Colonic mucosa (tissue), 4 donors: ENCODE measurements around the gene USHBP1. TPM values are rescaled to one million over a fixed set of nuclear protein-coding genes. Genes with fewer than 3 reads are reported as not detected.

Source experiments
- DNase-seq: peaks from one replicate; pipeline ENCODE4 v3.0.0-alpha.2; 2020
- H3K27ac ChIP-seq: fragments of 200-600 bp; one replicate; pipeline ENCODE4 v1.8.0; 2021
- H3K27me3 ChIP-seq: fragments of 200-600 bp; one replicate; pipeline ENCODE4 v1.8.0; 2021
- H3K36me3 ChIP-seq: fragments of 200-600 bp; one replicate; pipeline ENCODE4 v1.8.0; 2021
- H3K4me1 ChIP-seq: fragments of 200-600 bp; one replicate; pipeline ENCODE4 v1.8.0; 2021; ENCODE audit warnings: mild to moderate bottlenecking
- H3K4me3 ChIP-seq: fragments of 200-600 bp; one replicate; pipeline ENCODE4 v1.8.0; 2021
- H3K9ac ChIP-seq, 2 donors: one replicate each; pipeline ENCODE4 v1.7.0; 2013; ENCODE audit warnings: control low read depth in 2 of 2, low read depth in 2 of 2, low read length in 2 of 2
- H3K9me3 ChIP-seq: fragments of 200-600 bp; one replicate; pipeline ENCODE4 v1.8.0; 2021
- CTCF ChIP-seq: fragments of 200-600 bp; IDR thresholded peaks from one replicate; pipeline ENCODE4 v1.8.0; 2022; ENCODE audit warnings: antibody characterized with exemption, mild to moderate bottlenecking
- intact Hi-C: fragments of 100-400 bp; cut with DNase I; formaldehyde crosslinking; loops from one replicate; pipeline ENCODE4 v1.14.1; 2022
- total RNA-seq, 2 donors: library from RNA; stranded (reverse); fragmentation: NEBNext Ultra II Directional in 1 of 2; extraction: Animal tissue kit (Norgen Biotek cat#: 25700) in 1 of 2; gene quantifications; one replicate each; pipeline ENCODE4 v1.2.1, GENCODE V29; 2021
- donor health status: healthy.
- donor health status: DM: no; HTN: no; CAD: no.
- donor health status: DM: no; HTN: no; CAD: no.

Gene USHBP1
- total RNA-seq, 2 donors from 2014 or later = 1.1 to 1.3 TPM

- intact Hi-C loops = no loop called here
- DNase-seq = no peak
- H3K27me3 ChIP-seq = no peaks in the 10 kb centered on the region
- H3K9ac ChIP-seq = no peak overlapping the region
- H3K4me3 ChIP-seq = no peak overlapping the region
- no peak overlapping the region for H3K27ac ChIP-seq
- no peak for TF ChIP-seq CTCF
- no peaks in the 10 kb centered on the region for H3K9me3 ChIP-seq
- peaks cover 3% of the 10 kb centered on the region for H3K4me1 ChIP-seq
- H3K36me3 ChIP-seq = no peaks in the 10 kb centered on the region
Measured at GRCh38 chr19:17256130-17256529, 8.4 kb downstream of the USHBP1 start.

GRCh38 chr19:17255150-17255621 is 9.4 kb downstream of the USHBP1 start:
- H3K9me3 ChIP-seq = no peaks in the 10 kb centered on the region
- no peak overlapping the region for H3K4me3 ChIP-seq
- H3K36me3 ChIP-seq = no peaks in the 10 kb centered on the region
- H3K27ac ChIP-seq = no peak overlapping the region
- no peaks in the 10 kb centered on the region for H3K27me3 ChIP-seq
- TF ChIP-seq CTCF = no peak
- no peak overlapping the region for H3K9ac ChIP-seq
- no peak for DNase-seq
- no peaks in the 10 kb centered on the region for H3K4me1 ChIP-seq
- intact Hi-C loops = no loop called here

- DNase-seq = no peak
- no peak for TF ChIP-seq CTCF
- no peaks in the 10 kb centered on the region for H3K27me3 ChIP-seq
- intact Hi-C loops = no loop called here
- H3K9me3 ChIP-seq = no peaks in the 10 kb centered on the region
- no peak overlapping the region for H3K4me3 ChIP-seq
- H3K4me1 ChIP-seq = no peaks in the 10 kb centered on the region
- no peak overlapping the region for H3K27ac ChIP-seq
- no peak overlapping the region for H3K9ac ChIP-seq
- no peaks in the 10 kb centered on the region for H3K36me3 ChIP-seq
Measured at GRCh38 chr19:17254636-17255035, 9.9 kb downstream of the USHBP1 start.

DNA sequence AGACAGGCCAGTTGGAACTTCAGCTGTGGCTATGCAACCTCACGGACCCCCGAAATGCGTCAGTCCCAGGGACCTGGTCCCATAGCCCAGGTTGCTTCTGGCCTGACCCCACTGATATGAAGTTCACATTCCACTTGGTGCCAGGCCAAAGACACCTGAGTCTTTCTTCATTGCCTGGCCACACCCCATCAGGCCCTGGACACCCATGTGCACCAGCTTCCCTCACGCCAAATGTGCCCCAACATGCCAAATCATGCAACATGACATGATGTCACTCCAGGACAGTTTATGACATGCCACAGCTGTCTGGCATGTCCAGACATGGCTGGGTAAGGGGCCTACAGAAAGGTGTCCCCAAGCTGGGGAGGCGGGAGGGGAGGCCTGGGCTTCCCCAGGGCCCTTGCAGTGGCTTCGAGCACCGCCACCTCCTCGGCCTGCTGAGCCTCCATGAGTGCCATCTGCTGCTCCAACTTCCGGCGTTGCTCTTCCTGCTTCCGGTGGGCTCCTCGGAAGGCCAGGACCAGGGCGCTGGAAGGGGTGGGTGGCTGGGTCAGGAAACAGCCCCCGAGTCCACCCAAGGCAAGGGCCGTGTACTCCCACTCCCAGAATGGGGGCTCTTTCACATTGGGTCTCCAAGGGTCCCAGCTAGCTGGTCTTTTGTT is 14.5 kb downstream of the USHBP1 start:
- H3K27me3 ChIP-seq = no peaks in the 10 kb centered on the region
- H3K9ac ChIP-seq = peak overlapping the region in 1 of 2 donors; percentile 26
- H3K27ac ChIP-seq = peak overlapping the region; percentile 93
- TF ChIP-seq CTCF = no peak
- no peak overlapping the region for H3K4me3 ChIP-seq
- H3K9me3 ChIP-seq = no peaks in the 10 kb centered on the region
- no peaks in the 10 kb centered on the region for H3K36me3 ChIP-seq
- intact Hi-C loops = no loop called here
- peaks cover 23% of the 10 kb centered on the region for H3K4me1 ChIP-seq
- DNase-seq = no peak

DNA sequence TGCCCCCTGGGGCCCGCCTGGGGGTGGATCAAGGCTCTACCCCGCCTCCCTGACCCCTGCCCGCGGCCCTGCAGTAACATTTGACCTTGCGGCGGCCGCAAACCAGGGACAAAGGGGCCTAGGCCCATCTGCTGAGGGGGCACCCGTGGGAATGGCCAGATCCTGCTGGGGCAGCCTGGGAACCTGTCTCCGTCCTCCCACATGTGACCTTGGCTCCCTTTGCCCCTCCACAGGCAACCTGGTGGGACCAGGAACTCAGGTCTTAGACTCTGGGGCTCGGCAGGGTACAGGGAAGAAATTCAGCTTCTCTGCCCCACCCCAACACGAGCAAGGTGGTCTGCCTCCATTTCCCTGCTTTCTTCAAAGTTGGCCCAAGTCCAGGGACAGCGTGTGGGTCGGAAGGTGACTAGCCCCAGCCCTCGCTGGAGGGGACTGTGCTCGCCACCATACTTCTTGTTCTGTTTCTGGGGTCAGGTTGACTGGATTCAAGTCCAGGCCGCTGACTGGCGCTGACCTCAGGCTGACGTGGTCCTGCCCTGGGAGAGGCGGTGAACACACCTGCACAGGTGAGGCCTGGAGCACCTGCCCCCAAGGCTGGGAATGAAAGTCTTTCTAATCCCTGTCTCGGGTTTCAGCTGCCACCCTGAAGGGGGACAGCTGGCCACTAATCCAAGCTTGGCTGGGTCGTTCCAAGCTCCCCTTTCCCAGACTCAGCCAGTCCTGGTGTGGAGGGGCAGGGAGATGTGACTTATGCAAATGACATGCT is 16.4 kb downstream of the USHBP1 start:
- peak; percentile 75 for DNase-seq
- H3K4me3 ChIP-seq = no peak overlapping the region
- H3K9ac ChIP-seq = peak overlapping the region; percentile 43 to 74
- no peaks in the 10 kb centered on the region for H3K9me3 ChIP-seq
- H3K4me1 ChIP-seq = peaks cover 23% of the 10 kb centered on the region
- H3K36me3 ChIP-seq = no peaks in the 10 kb centered on the region
- no peaks in the 10 kb centered on the region for H3K27me3 ChIP-seq
- intact Hi-C loops = no loop called here
- H3K27ac ChIP-seq = peak overlapping the region; percentile 93
- no peak for TF ChIP-seq CTCF
